Kidney capillary endothelial cell (primary cell): ENCODE data around the gene DLST.

Source experiments
- DNase-seq: peaks from one replicate; pipeline ENCODE4 v3.0.0-alpha.2; 2018; ENCODE audit warnings: low spot score

Gene DLST

DNA sequence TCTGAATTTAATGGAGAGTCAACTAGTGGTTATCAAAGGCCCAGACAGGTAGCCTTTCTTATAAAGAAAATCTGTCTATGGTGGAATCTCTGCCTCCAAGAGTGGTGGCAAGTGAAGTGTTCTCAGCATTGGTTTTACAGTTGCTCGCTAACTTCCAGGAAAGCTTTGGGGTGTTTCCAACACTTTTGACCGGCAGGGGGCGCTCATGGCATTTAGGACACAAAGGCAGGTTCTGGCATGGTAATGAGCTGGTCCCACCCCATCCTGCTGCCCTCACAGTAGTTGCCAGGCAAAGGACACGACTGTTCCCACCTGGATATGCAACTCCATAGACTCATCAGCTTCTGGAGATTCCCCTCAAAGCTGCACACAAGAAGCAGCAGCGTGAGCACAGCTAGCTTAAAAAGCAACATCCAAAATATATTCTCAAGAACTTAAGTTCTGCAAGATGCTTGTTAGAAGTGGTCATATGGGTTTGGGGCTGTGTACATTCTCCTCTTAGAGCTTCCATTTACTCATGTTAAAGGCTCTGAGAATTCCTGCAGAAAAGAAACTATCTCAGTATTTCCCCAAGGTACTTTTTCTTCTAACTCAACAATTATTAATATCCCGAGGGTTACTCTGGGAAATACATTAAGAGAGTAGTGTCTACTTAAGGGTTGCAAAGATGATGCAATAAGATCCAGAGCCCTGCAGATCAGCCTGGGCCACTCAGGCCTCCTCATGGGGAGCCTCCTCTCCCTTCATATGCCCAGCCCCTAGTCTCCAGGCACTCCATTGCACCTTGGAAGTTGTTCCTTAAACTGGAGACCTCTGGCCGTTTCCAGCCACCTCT lies 20.6 kb upstream of the DLST start:
- peak; percentile 80 for DNase-seq

DNA sequence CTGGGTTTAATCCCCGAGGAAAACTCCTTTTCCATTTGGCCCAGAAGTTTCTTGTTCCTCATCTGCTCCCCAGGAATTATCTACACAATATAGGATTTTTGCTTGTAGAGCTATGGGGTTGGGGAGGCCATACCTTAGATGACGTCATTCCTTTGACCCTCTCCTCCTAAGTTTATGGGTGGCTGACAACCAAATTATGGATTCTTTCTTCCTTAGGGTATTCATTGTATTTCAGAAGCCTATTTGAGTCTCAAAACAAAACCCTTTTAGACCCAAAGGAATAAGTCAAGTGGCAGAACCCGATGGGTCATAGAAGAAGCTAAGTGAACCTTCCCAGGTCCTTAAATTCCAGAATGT lies 20.0 kb upstream of the DLST start:
- no peak for DNase-seq

DNA sequence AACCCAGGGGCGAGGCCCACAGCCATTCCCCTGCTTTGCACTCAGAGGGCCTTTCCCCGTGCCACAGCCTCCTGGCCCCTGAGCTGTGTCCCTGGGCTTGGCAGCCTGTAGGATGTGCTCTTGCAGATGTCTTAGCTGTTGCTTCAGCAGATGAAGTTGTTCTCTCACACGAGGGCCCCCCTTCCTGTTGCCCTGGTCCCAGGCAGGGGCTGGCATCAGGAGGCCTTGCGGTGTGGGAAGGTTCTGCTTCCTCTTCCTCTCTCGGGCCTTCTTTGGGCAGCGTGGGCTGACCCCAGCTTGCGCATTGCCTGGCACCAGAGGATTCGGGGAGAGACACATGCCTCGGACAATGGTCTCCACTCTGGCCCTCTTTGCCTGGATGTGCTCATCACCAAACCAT lies 18.4 kb upstream of the DLST start:
- DNase-seq = no peak

DNA sequence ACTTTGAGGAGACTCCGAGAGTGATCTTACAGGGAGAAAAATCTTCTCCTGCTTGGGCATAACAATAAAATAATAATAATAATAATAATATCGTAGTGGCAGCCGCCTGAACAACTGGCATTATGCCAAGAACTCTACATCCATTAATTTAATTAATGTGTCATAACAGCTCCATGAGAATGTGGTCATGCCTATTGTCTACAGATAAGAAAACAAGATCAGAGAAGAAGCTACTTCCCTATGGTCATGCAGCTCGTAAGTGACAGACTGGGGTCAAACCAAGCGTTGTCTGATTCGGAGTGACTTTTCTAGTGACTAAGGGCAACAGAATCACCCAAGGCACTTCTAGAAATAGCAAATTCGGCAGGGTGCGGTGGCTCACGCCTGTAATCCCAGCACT lies 17.5 kb upstream of the DLST start:
- no peak for DNase-seq

DNA sequence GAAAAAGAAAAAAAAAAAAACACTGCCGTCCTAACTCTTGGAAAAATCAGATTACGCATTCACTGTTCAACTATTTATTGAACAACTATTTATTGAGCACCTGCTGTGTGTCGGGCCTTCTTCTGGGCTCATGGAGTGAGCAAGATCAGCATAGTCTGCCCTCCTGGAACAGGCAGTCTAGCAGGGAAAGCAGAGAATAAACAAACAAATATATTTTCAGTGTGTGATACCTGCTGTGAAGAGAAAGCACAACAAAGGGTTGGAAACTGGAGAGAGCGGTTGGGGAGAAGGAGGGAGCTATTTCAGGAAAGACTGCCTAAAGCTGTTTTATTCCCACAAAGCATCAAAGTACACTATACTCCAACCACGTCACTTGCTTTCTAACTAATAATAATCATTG lies 16.6 kb upstream of the DLST start:
- no peak for DNase-seq

DNA sequence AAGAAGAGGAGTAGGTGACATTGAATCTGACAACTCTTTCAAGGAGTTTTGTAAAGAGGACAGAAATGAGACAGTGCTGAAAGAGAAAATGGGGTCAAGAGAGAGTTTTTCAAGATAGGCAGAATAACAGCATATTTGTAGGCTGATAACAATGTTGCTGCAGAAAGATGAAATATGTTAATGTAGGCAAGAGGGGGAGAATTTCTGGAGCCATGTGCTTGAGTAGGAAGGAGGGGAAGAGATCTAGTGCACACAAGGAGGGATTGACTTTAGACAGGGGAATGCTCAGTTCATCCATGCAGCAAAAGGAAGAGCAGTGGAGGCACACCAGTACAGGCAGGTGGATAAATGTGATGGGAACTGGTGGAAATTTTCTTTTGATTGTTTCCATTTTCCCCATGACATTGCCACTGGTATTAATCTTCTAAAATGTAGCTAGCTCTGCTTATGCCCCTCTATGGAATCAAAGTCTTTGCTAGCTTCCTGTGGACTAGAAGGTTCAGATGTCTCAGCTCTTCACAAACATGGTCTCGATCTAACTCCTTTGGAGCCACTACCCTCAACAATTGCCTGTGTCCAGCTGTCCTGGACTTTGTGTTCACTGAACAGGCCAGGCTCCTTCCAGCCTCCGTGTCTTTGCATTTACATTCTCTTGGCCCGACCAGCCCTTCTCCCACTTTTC lies 14.9 kb upstream of the DLST start:
- no peak for DNase-seq

DNA sequence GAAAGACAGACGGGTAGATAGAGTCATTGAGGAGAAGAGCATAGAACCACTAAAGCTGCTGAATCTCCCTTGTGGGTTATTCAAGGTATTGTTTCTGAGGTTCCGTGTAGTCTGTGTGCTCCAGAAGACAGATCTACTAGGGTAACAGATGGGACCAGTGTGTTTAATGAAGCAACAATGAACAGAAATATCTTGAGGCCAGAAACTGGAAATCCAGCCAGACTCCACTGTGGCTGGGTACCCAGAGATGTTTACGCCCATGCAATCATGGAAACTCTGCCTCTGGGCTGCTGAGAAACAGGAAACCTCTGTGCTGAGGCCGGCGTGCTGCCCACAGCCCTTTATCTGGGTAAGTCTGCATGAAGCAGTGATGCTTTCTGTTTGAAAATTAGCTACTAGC lies 14.0 kb upstream of the DLST start:
- no peak for DNase-seq

DNA sequence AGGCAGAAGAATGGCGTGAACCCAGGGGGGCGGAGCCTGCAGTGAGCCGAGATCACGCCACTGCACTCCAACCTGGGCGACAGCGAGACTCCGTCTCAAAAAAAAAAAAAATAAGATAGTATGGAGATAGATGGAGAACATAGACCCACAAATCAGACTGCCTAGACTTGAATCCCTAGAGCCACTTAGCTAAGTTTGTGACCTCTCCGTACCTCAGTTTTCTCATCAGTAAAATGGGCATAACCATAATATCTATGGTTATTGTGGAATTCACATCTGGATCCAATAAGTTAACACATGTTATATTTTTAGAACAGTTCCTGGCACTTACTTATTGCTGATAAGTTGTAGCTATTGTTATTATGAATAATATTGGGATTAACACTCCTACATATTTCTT lies 13.0 kb upstream of the DLST start:
- no peak for DNase-seq

DNA sequence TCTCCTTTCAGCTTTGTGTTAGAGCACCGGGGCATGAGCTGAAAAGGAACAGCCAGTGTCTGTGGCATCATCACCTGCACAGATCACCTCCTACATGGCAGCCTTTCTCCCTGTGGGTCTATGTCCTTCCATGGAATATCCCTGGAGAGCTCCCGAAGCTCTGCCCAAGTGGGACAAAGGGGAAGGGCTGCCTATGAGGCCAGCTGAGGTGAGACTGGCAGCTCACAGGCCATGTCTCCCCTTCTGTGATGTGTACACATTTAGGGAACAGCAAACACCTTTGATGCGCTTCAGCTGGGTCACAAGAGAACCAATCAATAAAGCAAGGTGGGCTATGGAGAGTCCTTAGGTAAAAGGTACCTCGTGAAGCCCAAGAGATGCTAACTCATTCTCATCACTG lies 9.9 kb upstream of the DLST start:
- DNase-seq = no peak

DNA sequence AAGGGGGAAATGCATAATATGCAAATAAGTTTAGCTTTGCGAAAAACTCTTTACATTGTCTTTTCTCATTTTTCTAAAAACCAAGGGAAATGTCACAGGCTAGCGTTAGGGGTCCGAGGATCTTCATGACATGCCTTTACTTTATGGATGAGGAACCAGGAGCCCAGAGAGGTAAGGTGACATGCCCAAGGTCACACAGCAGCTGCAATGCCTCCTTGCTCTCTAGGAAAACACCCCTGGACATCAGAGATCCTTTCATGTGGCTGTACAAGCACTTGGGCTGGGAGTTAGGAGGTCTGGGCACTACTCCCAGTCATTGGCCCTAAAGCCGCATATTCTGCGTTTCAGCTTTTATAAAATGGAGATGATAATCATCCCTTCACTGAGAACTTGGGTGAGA lies 6.5 kb upstream of the DLST start:
- no peak for DNase-seq

DNA sequence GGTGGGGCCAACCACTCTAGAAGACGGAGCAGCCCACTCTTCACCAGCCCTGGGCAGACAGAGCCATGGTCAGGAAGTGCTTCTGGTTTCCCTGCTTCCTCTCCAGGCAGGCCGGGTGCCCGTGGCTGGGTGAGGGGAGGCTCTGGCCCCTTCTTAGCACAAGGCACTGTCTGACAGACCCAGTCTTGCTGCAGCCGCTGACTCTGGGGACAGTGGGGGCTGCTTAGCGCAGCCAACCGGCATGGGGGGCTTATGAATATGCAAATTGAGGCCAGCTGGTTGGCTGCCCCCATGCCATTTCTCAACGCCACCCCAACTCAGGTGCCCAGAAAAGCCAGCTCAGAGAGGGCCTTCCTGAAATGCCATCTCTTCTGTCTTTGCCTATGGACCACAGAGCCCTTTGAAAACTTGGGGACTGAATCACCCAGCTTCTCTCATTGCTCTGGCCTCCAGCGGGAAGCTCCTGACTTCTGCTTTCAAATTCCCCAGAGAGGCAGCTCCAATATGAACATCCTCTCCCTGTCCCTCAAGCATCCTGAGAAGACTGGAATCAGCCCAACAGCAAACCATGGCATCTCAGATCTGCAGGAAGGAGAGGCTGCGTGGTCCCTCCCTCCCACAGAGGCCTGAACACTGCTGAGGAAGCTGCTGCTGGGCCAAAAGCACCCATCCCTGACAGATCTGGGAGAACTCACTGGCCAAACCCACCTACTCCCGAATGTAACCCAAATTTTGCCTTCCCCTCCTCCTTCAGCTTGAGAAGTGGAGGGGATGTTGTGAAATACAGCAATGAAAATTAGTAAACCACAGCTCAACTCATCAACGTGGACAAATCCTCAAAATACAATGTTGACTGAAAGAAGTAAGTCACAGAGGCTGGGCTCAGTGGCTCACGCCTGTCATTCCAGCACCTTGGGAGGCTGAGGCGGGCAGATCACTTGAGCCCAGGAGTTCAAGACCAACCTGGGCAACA lies 5.5 kb upstream of the DLST start, which contains the start of gene PROX2:
Gene PROX2, minus strand, starts transcription at position 205 of the 973 bp plus-strand sequence. CDS start 12,311 bp downstream, outside the sequence.
- DNase-seq = no peak

DNA sequence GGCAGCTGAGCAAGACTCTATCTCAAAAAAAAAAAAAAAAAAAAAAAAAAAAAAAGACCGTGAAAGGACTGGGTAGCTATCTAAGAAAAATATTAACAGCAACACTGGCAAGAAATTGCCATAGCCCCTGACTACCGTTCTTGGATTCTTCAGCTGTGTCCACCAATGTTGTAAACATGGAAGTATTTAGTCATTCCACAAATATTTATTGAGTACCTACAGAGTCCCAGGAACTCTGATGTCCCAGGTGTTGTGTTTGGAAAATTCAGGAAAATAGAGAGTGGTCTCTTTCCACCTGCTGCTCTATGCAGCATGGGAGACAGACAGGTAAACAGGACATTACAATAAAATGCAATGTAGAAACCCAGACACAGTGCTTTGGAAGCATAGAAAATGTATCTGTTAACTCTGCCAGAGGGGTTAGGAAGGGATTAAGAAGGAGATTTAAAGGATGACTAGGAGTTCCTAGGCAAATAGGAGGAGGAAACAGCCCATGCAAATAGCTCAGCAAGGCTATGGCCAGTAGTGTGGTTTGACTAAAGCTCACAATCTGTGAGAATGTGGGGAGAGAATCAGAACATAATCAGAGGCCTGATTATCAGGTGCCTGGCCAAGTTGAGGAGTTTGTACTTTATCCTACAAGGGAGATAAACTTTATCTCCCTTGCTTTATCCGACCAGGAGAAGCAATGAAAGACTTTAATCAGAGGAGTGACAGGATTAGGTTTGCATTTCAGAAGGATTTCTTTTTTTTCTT lies 2.1 kb upstream of the DLST start:
- no peak for DNase-seq

DNA sequence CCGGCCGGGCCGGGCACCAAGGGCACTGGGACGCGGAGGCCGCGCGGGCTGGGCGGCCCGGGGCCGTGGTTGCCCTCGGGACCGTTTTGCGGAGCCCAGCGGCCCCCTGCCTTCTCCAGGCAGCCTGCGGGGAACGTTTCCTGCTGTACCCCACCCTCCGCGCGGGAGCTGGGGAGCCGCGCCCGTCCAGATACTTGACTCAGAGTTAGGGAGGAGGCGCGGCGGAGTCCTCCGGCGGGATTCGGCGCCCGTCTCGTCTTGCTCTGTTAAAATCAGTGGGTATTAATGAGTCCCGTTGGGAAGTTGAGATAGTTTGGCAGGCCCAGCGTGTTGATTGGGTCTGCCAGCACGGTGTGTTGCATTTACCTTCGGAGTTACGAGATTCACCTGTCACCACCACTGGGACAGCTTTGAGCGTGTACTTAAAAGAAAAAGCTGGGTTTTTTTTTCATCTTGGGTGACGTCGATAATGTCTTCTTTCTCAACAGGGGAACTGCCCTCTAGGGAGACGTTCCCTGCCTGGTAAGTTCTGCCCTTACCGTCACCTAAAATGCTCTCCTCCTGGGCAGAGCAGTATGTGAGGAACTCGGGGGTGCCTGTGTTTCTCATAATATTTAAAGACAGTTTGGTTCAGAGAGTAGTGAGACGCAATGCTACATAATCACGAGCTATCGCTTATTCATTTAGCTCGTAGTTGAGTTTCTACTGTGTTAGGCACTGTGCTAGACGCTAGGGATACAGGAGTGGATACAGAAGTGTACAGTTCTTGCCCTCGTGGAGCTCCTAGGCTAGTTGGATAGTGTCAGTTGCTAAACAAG lies 596 bp downstream of the DLST start:
- no peak for DNase-seq

DNA sequence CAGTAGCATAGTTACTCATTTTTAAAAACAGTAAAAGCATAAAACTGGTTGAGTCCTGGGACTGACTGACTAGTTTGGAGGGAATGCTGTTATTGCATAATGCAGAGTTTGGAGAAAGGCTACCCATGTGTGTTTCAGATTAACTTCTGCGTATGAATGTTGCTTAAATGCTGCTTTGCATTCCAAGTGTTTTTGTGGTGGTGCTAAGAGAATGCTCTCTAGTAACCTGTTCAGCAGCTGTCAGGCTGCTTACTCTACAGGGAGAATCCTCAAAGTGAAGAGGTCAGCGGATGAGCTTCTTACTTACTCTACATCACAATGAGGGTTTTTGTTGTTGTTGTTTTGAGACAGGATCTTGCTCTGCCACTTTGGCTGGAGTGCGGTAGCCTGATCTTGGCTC lies 4.3 kb downstream of the DLST start:
- no peak for DNase-seq

DNA sequence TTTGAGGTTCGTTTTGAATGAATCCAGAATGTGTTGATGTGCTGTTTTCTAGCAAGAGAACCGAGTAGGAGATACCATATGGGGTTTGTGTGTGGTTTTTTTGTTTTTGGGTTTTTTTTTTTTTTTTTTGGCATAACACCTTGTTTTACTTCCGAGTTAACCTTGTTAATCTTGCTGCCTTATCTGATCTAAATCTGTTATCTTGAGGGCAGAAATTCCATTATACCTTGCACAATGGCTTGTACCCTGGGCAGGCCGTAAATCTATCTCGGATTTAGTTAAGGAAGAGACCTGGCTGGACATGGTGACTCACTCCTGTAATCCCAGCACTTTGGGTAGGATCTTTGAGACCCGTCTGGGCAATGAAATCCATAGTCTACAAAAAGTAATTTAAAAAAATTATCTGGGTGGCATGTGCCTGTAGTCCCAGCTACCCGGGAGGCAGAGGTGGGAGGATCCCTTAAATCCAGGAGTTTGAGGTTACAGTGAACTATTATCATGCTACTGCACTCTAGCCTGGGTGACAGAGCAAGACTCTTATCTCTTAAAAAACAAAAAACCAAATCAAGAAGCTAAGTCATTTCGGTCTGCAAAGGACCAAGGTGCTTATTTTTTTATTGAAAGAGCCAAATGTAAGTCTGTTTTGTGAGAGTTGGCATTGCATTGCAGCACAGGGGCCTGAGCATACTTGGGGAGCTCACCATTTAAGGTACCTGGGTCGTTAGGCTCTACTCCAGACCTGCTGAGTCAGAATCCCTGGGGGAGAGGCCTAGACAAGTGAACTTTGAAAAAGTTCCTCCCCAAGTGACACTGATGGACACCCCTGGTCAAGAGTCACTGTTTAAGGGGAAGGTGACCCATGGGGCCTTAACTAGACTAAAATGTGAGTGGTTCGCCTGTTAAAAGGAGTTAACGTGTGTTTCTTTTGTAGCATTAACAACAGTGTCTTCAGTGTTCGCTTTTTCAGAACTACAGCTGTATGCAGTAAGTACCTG lies 6.7 kb downstream of the DLST start:
- DNase-seq = no peak

DNA sequence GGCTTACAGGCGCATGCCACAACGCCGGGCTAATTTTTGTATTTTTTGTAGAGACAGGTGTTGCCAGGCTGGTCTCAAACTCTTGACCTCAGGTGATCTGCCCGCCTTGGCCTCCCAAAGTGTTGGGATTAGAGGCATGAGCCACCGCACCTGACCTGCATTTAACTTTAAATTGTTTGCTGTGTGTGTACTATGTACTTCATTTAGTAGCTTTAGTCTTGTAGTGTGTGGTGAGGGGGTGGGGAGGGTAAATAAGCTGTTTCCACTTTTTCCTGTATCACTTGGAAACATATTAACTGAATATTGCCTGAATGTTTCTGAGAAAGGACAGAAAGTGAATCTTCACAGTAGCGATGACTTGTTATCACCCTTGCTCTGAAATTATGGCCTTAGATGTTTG lies 8.5 kb downstream of the DLST start:
- no peak for DNase-seq

DNA sequence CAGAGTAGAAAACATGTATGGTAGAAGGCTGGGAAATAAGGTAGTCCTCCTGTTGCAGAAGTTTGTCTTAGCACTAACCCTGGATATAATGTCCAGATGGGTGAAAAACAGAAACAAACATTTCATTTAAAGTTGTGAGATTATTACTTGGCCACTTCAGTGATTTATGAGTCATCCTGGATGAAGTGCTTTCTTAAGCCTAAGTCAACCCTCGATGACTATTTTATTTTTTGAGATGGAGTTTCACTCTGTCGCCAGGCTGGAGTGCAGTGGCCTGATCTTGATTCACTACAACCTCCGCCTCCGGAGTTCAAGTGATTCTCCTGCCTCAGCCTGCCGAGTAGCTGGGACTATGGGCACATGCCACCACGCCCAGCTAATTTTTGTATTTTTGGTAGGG lies 10.2 kb downstream of the DLST start:
- DNase-seq = no peak

DNA sequence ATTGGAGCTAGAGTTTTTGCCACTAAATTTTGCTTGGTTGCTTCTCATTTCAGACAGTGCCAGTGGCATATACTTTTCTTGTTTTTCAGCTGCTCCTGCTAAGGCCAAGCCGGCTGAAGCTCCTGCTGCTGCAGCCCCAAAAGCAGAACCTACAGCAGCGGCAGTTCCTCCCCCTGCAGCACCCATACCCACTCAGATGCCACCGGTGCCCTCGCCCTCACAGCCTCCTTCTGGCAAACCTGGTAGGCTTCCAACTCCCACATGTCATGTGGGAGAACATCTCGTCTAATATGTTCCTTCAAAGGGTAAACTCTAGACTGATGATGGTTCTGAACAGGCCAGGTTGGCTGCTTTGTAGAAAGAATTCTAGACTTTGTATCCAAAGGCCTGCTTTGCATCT lies 11.0 kb downstream of the DLST start:
- DNase-seq = no peak

DNA sequence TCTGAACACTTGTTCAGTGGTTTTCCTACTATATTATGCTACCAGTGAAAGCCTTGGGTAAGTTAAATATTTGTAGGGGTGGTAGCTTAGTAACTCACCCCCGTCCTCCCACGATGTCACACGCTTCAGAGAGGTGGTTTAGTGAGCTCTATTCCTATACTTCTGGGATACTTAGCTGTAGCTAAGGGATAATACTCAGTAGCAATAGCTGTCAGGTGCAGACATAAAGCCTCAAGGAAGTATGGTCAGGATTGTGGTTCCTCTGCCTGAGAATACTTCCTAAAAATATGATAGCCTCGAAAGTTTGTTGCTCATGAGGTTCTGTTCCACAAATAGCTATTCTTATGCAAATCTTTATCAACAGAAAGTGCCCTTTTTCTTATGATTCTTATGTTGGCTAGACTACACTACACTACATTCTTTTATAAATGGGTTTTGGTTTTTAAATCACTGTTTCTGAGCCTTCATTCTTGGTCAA lies 11.9 kb downstream of the DLST start:
- DNase-seq = no peak

DNA sequence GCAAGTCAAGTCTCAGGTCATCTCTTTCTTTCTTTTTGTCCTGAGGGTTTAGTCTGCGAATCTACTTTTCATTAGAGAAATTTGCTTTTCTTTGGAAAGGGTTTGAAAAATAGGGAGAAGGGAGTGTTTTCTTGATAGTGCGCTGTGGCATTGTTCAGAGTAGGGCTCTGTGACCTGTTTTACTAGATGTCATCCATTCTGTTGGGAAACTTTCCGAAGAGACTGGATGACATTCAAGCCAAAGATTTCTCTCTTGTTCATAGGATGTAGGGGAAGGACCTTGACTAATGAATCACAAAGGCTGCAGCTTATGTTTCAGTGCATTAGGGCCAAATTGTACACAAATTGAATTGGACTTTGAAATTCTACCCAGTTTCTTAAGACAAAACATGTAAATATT lies 14.7 kb downstream of the DLST start:
- DNase-seq = no peak
